Measurements from ENCODE around the gene MTA2. TPM values are rescaled to one million over a fixed set of nuclear protein-coding genes. Genes with fewer than 3 reads are reported as not detected.

MTA2 gene
- total RNA-seq, 1 donor from 2014 or later: 91.6 TPM

DNA sequence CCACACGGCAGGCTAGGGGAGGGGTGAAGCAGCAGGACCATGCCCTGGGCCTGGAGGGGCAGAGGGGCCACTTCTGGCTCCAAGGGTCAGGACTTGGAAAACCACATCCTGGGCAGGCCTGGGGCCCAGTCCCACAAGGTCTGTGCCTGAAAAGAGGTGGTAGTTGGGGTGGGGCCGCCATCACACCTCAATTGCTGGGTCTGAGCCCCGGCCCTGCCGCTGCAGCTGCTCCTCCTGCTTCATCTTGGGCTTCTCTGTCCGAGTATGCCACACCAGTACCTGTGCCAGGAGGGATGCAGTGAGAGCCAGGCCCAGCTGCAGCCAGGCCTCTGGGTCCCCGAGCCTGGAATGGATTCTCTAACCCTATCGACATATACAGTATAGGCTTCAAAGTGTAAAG lies 13.9 kb upstream of the MTA2 start:
- TF ChIP-seq, protein P1, sequence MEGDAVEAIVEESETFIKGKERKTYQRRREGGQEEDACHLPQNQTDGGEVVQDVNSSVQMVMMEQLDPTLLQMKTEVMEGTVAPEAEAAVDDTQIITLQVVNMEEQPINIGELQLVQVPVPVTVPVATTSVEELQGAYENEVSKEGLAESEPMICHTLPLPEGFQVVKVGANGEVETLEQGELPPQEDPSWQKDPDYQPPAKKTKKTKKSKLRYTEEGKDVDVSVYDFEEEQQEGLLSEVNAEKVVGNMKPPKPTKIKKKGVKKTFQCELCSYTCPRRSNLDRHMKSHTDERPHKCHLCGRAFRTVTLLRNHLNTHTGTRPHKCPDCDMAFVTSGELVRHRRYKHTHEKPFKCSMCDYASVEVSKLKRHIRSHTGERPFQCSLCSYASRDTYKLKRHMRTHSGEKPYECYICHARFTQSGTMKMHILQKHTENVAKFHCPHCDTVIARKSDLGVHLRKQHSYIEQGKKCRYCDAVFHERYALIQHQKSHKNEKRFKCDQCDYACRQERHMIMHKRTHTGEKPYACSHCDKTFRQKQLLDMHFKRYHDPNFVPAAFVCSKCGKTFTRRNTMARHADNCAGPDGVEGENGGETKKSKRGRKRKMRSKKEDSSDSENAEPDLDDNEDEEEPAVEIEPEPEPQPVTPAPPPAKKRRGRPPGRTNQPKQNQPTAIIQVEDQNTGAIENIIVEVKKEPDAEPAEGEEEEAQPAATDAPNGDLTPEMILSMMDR (IDR thresholded peaks at IDR 0.05): no peak
- H3K27ac Mint-ChIP-seq (ENCODE audit: unreplicated experiment): no peak overlapping the region
- H3K4me1 Mint-ChIP-seq (ENCODE audit: unreplicated experiment): peaks cover 17% of the 10 kb centered on the region
- no peaks in the 10 kb centered on the region for H3K9me3 Mint-ChIP-seq (ENCODE audit: unreplicated experiment)
- no peaks in the 10 kb centered on the region for H3K27me3 Mint-ChIP-seq (ENCODE audit: unreplicated experiment)
- H3K4me3 Mint-ChIP-seq (ENCODE audit: unreplicated experiment): no peak overlapping the region
- H3K36me3 Mint-ChIP-seq (ENCODE audit: unreplicated experiment): no peaks in the 10 kb centered on the region
- DNase-seq (ENCODE audit: extremely low spot score, unreplicated experiment): no peak

GRCh38 chr11:62614275-62614674 lies 12.6 kb upstream of the MTA2 start:
- TF ChIP-seq, protein P1 (IDR thresholded peaks at IDR 0.05): no peak
- Mint-ChIP-seq H3K4me1 (ENCODE audit: unreplicated experiment) (peaks cover 19% of the 10 kb centered on the region), H3K36me3 (ENCODE audit: unreplicated experiment) (no peaks in the 10 kb centered on the region), H3K4me3 (ENCODE audit: unreplicated experiment) (no peak overlapping the region), H3K27me3 (ENCODE audit: unreplicated experiment) (no peaks in the 10 kb centered on the region), H3K27ac (ENCODE audit: unreplicated experiment) (peak overlapping the region; percentile 68), H3K9me3 (ENCODE audit: unreplicated experiment) (no peaks in the 10 kb centered on the region)
- DNase-seq (ENCODE audit: extremely low spot score, unreplicated experiment): no peak

DNA sequence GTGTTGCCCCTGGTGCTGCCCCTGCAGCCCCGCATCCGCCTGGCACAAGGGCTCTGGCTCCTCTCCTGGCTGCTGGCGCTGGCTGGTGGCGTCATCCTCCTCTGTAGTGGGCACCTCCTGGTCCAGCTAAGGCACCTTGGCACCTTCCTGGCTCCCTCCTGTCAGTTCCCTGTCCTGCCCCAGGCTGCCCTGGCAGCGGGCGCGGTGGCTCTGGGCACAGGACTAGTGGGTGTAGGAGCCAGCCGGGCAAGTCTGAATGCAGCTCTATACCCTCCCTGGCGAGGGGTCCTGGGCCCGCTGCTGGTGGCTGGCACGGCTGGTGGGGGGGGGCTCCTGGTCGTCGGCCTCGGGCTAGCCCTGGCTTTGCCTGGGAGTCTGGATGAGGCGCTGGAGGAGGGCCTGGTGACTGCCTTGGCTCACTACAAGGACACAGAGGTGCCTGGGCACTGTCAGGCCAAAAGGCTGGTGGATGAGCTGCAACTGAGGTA lies 11.7 kb upstream of the MTA2 start:
- TF ChIP-seq, protein P1 (IDR thresholded peaks at IDR 0.05): no peak
- H3K4me1 Mint-ChIP-seq (ENCODE audit: unreplicated experiment): peaks cover 19% of the 10 kb centered on the region
- no peak for DNase-seq (ENCODE audit: extremely low spot score, unreplicated experiment)
- peaks cover 2% of the 10 kb centered on the region for H3K36me3 Mint-ChIP-seq (ENCODE audit: unreplicated experiment)
- no peak overlapping the region for H3K4me3 Mint-ChIP-seq (ENCODE audit: unreplicated experiment)
- H3K27me3 Mint-ChIP-seq (ENCODE audit: unreplicated experiment): no peaks in the 10 kb centered on the region
- H3K9me3 Mint-ChIP-seq (ENCODE audit: unreplicated experiment): no peaks in the 10 kb centered on the region
- H3K27ac Mint-ChIP-seq (ENCODE audit: unreplicated experiment): peak overlapping the region; percentile 68

DNA sequence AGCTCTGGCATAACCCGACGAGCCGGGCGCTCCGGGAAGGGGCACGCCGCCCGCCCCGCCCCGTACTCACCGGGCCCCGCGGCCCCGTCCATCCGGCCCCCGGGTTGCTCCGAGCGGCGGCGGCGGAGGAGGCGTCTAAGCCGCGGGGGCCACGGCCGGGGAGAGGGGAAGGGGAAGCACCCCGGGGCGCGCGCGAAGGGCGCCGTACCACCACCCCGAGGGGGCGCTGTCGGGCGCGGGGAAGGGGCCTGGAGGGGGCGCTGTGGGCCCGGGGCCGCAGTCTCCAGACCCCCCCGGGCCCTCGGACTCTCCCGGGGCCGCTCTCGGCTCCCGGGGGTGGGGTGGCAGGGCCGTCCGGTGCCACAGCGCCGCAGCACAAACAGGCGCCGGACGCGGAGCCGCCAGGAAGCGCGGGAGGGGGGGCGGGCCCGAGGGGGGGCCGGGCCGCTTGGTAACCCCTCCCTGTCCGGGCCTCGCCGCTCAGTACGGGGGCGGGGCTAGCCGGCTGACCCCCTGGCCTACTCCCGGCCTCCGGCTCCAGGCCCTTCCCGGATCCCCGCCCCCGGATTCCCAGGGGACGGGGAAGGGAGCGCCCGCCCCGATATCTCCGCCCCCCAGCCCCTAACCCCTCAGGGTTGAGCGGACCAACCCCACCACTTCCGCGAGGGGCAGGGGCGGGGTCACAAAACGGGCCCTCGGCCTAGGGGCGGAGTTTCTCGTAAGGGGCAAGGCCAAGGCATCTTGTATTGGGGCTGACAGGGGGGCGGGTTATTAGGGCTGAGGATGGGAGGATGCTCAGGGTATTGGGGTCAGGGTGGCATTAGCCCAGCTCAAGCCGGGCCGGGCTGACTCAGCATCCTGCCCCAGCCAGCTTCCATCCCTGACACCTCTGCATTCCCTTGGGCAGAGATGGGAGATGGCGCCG lies 11.0 kb upstream of the MTA2 start, which contains the start of the genes EML3 and ROM1:
TSS of gene EML3 (minus strand) at position 410 of the 925 bp plus-strand sequence. CDS start at position 92, 318 bp downstream.
TSS of gene ROM1 (plus strand) at position 892 of the 925 bp plus-strand sequence. CDS start at position 917, 25 bp downstream.
- H3K27ac Mint-ChIP-seq (ENCODE audit: unreplicated experiment): peak within 1 kb of the TSS; percentile 97
- H3K4me1 Mint-ChIP-seq (ENCODE audit: unreplicated experiment): peaks cover 19% of the 10 kb centered on the region
- no peaks in the 10 kb centered on the region for H3K27me3 Mint-ChIP-seq (ENCODE audit: unreplicated experiment)
- TF ChIP-seq, protein P1 (IDR thresholded peaks at IDR 0.05): no peak
- peak; percentile 94 for DNase-seq (ENCODE audit: extremely low spot score, unreplicated experiment)
- peak within 1 kb of the TSS; percentile 93 for H3K4me3 Mint-ChIP-seq (ENCODE audit: unreplicated experiment)
- no peaks in the 10 kb centered on the region for H3K9me3 Mint-ChIP-seq (ENCODE audit: unreplicated experiment)
- H3K36me3 Mint-ChIP-seq (ENCODE audit: unreplicated experiment): peaks cover 5% of the 10 kb centered on the region

Data from osteocyte (in vitro differentiated cells).